IMR-90 (cell line): Measurements from ENCODE around the gene KLHL14.

Source experiments
- BHLHE40 ChIP-seq: fragments of 150-350 bp; IDR thresholded peaks from 2 replicates; pipeline ENCODE4 v1.6.1; 2016; ENCODE audit warnings: mild to moderate bottlenecking, low read depth, low read length
- CEBPB ChIP-seq: IDR thresholded peaks from 2 replicates; pipeline ENCODE4 v1.6.1; 2012; ENCODE audit warnings: low read depth, low read length, improper control_type of control experiment
- CTCF ChIP-seq: conservative IDR thresholded peaks from 2 replicates; pipeline ENCODE4 v1.5.1; 2012; ENCODE audit warnings: mild to moderate bottlenecking, low read depth, low read length, improper control_type of control experiment
- MAZ ChIP-seq: IDR thresholded peaks from 2 replicates; pipeline ENCODE4 v1.6.1; 2012; ENCODE audit warnings: low read depth, mild to moderate bottlenecking, low read length, improper control_type of control experiment, moderate library complexity, borderline replicate concordance
- MXI1 ChIP-seq: IDR thresholded peaks from 2 replicates; pipeline ENCODE4 v1.6.1; 2012; ENCODE audit warnings: low read depth, mild to moderate bottlenecking, low read length, moderate library complexity, borderline replicate concordance
- POLR2A ChIP-seq: IDR thresholded peaks from 2 replicates; pipeline ENCODE4 v1.6.1; 2012; ENCODE audit warnings: mild to moderate bottlenecking, low read depth, low read length
- RFX5 ChIP-seq: IDR thresholded peaks from 2 replicates; pipeline ENCODE4 v1.8.0; 2012; ENCODE audit warnings: low read depth, mild to moderate bottlenecking, low read length, moderate library complexity

GRCh38 chr18:32754508-32755263 is 18.1 kb downstream of the KLHL14 start:
- no peak for TF ChIP-seq CTCF
- no peak for TF ChIP-seq BHLHE40
- TF ChIP-seq POLR2A: no peak
- TF ChIP-seq MXI1: no peak
- TF ChIP-seq CEBPB: no peak
- TF ChIP-seq RFX5: no peak
- TF ChIP-seq MAZ: no peak
